Measurements from ENCODE around the gene CPEB4.

- TF ChIP-seq EZH2 (IDR thresholded peaks at IDR 0.05) (no peak), CTCF (IDR thresholded peaks at IDR 0.05) (no peak), EZH2phosphoT487 (IDR thresholded peaks at IDR 0.05) (no peak)
These were observed 7.7 kb upstream of the CPEB4 start for GRCh38 chr5:173880306-173880985.
